GM12878 (cell line): ENCODE data around the gene SIM1.

Experiments
- BRCA1 ChIP-seq: IDR thresholded peaks from 2 replicates; pipeline ENCODE4 v1.6.1; 2011; ENCODE audit warnings: low read depth, low read length, improper control_type of control experiment
- CTCF ChIP-seq, 3 experiments: IDR thresholded peaks in 2 of 3; conservative IDR thresholded peaks in 1 of 3; 2 replicates each; pipeline ENCODE4 v1.5.1; 2011; ENCODE audit warnings: low read depth in 3 of 3, low read length in 3 of 3, mild to moderate bottlenecking in 3 of 3, control low read depth in 2 of 3, moderate library complexity in 2 of 3, inconsistent platforms in 1 of 3, mixed read lengths in 1 of 3; ENCODE audit not compliant: control insufficient read depth in 2 of 3, insufficient read depth in 1 of 3; ENCODE audit errors: extremely low read depth in 1 of 3
- ETV6 ChIP-seq, 2 experiments: fragments of 450-650 bp in 1 of 2; IDR thresholded peaks in 1 of 2; conservative IDR thresholded peaks in 1 of 2; 2 replicates each; pipeline ENCODE4 v1.6.1; 2014; ENCODE audit warnings: antibody characterized with exemption in 1 of 2, borderline replicate concordance in 1 of 2, low read depth in 1 of 2, mild to moderate bottlenecking in 1 of 2, moderate library complexity in 1 of 2
- EZH2 ChIP-seq: IDR thresholded peaks from 2 replicates; pipeline ENCODE4 v1.6.1; 2012; ENCODE audit warnings: low read depth, mild to moderate bottlenecking, control low read depth, inconsistent platforms, low read length, borderline replicate concordance; ENCODE audit not compliant: control insufficient read depth
- FOS ChIP-seq: IDR thresholded peaks from 3 replicates; pipeline ENCODE4 v1.6.1; 2011; ENCODE audit warnings: borderline replicate concordance; ENCODE audit not compliant: insufficient read length; ENCODE audit errors: extremely low read depth
- JUNB ChIP-seq: IDR thresholded peaks from 2 replicates; pipeline ENCODE4 v1.6.1; 2016; ENCODE audit warnings: antibody characterized with exemption, mild to moderate bottlenecking
- NFYA ChIP-seq: IDR thresholded peaks from 2 replicates; pipeline ENCODE4 v1.6.1; 2011; ENCODE audit warnings: low read depth, mild to moderate bottlenecking, low read length, improper control_type of control experiment, borderline replicate concordance
- PAX8 ChIP-seq: fragments of 450-650 bp; IDR thresholded peaks from 2 replicates; pipeline ENCODE4 v1.6.1; 2017; ENCODE audit warnings: mild to moderate bottlenecking, moderate library complexity
- TAF1 ChIP-seq: IDR thresholded peaks from 2 replicates; pipeline ENCODE4 v1.6.1; 2011; ENCODE audit warnings: mild to moderate bottlenecking, low read depth, low read length, borderline replicate concordance
- YY1 ChIP-seq: IDR thresholded peaks from 2 replicates; pipeline ENCODE4 v1.6.1; 2011; ENCODE audit warnings: low read depth, mild to moderate bottlenecking, low read length
- ZBTB40 ChIP-seq: fragments of 450-650 bp; IDR thresholded peaks from 2 replicates; pipeline ENCODE4 v1.6.1; 2016; ENCODE audit warnings: mild to moderate bottlenecking, moderate library complexity, borderline replicate concordance
- ZNF384 ChIP-seq: IDR thresholded peaks from 2 replicates; pipeline ENCODE4 v1.6.1; 2012; ENCODE audit warnings: low read depth, mild to moderate bottlenecking, low read length, improper control_type of control experiment, borderline replicate concordance
- TF ChIP-seq, protein P1 (sequence below): IDR thresholded peaks from 2 replicates; pipeline ENCODE4 v1.6.1; 2012; ENCODE audit warnings: mild to moderate bottlenecking, low read depth, low read length

GRCh38 chr6:100488244-100488643, 23.5 kb upstream of the SIM1 start:
- TF ChIP-seq BRCA1 (no peak), FOS (no peak), JUNB (no peak), ETV6 (conservative IDR thresholded peaks at IDR 0.05 in 1 of 2, IDR thresholded peaks at IDR 0.05 in 1 of 2; ENCODE audit: borderline replicate concordance in 1 of 2, low read depth in 1 of 2) (no peak), ZBTB40 (no peak), CTCF (IDR thresholded peaks at IDR 0.05 in 2 of 3, conservative IDR thresholded peaks at IDR 0.05 in 1 of 3; ENCODE audit: control insufficient read depth in 2 of 3, extremely low read depth in 1 of 3, insufficient read depth in 1 of 3, low read depth in 3 of 3, low read length in 3 of 3) (no peak), PAX8 (no peak), TAF1 (no peak), NFYA (no peak), YY1 (no peak), EZH2 (no peak), ZNF384 (no peak)
- TF ChIP-seq, protein P1, sequence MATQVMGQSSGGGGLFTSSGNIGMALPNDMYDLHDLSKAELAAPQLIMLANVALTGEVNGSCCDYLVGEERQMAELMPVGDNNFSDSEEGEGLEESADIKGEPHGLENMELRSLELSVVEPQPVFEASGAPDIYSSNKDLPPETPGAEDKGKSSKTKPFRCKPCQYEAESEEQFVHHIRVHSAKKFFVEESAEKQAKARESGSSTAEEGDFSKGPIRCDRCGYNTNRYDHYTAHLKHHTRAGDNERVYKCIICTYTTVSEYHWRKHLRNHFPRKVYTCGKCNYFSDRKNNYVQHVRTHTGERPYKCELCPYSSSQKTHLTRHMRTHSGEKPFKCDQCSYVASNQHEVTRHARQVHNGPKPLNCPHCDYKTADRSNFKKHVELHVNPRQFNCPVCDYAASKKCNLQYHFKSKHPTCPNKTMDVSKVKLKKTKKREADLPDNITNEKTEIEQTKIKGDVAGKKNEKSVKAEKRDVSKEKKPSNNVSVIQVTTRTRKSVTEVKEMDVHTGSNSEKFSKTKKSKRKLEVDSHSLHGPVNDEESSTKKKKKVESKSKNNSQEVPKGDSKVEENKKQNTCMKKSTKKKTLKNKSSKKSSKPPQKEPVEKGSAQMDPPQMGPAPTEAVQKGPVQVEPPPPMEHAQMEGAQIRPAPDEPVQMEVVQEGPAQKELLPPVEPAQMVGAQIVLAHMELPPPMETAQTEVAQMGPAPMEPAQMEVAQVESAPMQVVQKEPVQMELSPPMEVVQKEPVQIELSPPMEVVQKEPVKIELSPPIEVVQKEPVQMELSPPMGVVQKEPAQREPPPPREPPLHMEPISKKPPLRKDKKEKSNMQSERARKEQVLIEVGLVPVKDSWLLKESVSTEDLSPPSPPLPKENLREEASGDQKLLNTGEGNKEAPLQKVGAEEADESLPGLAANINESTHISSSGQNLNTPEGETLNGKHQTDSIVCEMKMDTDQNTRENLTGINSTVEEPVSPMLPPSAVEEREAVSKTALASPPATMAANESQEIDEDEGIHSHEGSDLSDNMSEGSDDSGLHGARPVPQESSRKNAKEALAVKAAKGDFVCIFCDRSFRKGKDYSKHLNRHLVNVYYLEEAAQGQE, result no peak
